Heart left ventricle (tissue), 13 donors: ENCODE data around the gene NPM1.
A peak's percentile ranks its signal among the peaks of the same experiment; 100 is the strongest.

Experiments used
- CTCF ChIP-seq, 12 donors: fragments of 200-600 bp; sonication (generic) in 4 of 12; IDR thresholded peaks; one replicate each; pipeline versions ENCODE4 v1.5.0 to v1.8.0; 2018 to 2022; ENCODE audit warnings: antibody characterized with exemption in 12 of 12, mild to moderate bottlenecking in 5 of 12
- POLR2A ChIP-seq, 2 donors: fragments of 450-650 bp; IDR thresholded peaks; one replicate each; pipeline ENCODE4 v1.6.1; 2017; ENCODE audit warnings: antibody characterized with exemption in 2 of 2, mild to moderate bottlenecking in 2 of 2, moderate library complexity in 2 of 2
- donor health status: ischemic (EF 13 %, LVEDD 7.1; RV severe dilation, severe dysfunction).
- donor health status: DM: no; HTN: yes; CAD: no.
- donor health status: DM: no; HTN: no; CAD: no.
- donor health status: ischemic (EF 25% LVEDD 6.9; RV normal size, moderate dysfunction).
- donor health status: ischemic (EF 25% LVEDD 5.7; RV mildly dilated, moderate dysfunction).
- donor health status: ischemic (EF 35%, LVEDD 5.7; RV mildly dilated, moderate dysfunction).
- donor health status: nonischemic (EF 11% LVEDD 7.7; RV severe dilation, severe dysfunction).
- donor health status: DM: yes; HTN: yes; CAD: no.
- donor health status: PGD.
- donor health status: ischemic (EF 29% LVEDD 5.4; RV normal size, mild dysfunction).
- donor health status: nonischemic (EF 23%, LVEDD 6.1; RV moderate dilation, normal function).

- TF ChIP-seq POLR2A (IDR thresholded peaks at IDR 0.05) (no peak), CTCF (IDR thresholded peaks at IDR 0.05) (peak in 5 of 12 donors; percentile 7 to 25 (median 18))
Measured at GRCh38 chr5:171365351-171365750, 22.3 kb upstream of the NPM1 start.
